COLO668 (cell line): ENCODE measurements around the gene AMOTL1.
A peak's percentile ranks its signal among the peaks of the same experiment; 100 is the strongest.

ENCODE experiments used
- DNase-seq: peaks from one replicate; lab custom pipeline; 2025; ENCODE audit not compliant: unreplicated experiment; lab: John Stamatoyannopoulos, UW

Gene AMOTL1

GRCh38 chr11:94853836-94854235 is 85.7 kb downstream of the AMOTL1 start:
- no peak for DNase-seq

GRCh38 chr11:94854770-94855633 is 86.8 kb downstream of the AMOTL1 start:
- DNase-seq: no peak

- no peak for DNase-seq
Observed at GRCh38 chr11:94855666-94856065, 87.5 kb downstream of the AMOTL1 start.

- DNase-seq: no peak
Observed at GRCh38 chr11:94856443-94856842, 88.3 kb downstream of the AMOTL1 start.

- DNase-seq: no peak
Observed at GRCh38 chr11:94857337-94857736, 89.2 kb downstream of the AMOTL1 start.

- DNase-seq: no peak
Observed at GRCh38 chr11:94858012-94858705, 90.0 kb downstream of the AMOTL1 start.

GRCh38 chr11:94860333-94860732 is 92.2 kb downstream of the AMOTL1 start:
- DNase-seq: peak; percentile 7

- no peak for DNase-seq
Observed at GRCh38 chr11:94861306-94861845, 93.2 kb downstream of the AMOTL1 start.

GRCh38 chr11:94862926-94863880 is 95.0 kb downstream of the AMOTL1 start:
- no peak for DNase-seq

- no peak for DNase-seq
Observed at GRCh38 chr11:94864506-94865045, 96.4 kb downstream of the AMOTL1 start.

- DNase-seq: no peak
Observed at GRCh38 chr11:94866231-94866822, 98.2 kb downstream of the AMOTL1 start.

GRCh38 chr11:94866936-94867795 is 99.0 kb downstream of the AMOTL1 start:
- DNase-seq: no peak

GRCh38 chr11:94868468-94868867 is 100.3 kb downstream of the AMOTL1 start:
- no peak for DNase-seq

- DNase-seq: no peak
Observed at GRCh38 chr11:94869186-94869585, 101.0 kb downstream of the AMOTL1 start.

- no peak for DNase-seq
Observed at GRCh38 chr11:94870422-94870821, 102.3 kb downstream of the AMOTL1 start.

GRCh38 chr11:94871491-94872185 is 103.5 kb downstream of the AMOTL1 start:
- DNase-seq: no peak

GRCh38 chr11:94873916-94874540 is 105.9 kb downstream of the AMOTL1 start:
- DNase-seq: no peak

- DNase-seq: no peak
Observed at GRCh38 chr11:94876222-94876621, 108.1 kb downstream of the AMOTL1 start.
